GM18508 (cell line): ENCODE results near the gene MRPL36.

Experiments
- ATAC-seq: cut with Tn5 transposase; IDR thresholded peaks from one replicate; pipeline ENCODE4 v1.9.1; 2021; ENCODE audit warnings: moderate number of reproducible peaks; ENCODE audit not compliant: insufficient read depth, unreplicated experiment

MRPL36 gene

GRCh38 chr5:1833264-1834021, 33.8 kb upstream of the MRPL36 start:
- ATAC-seq: no peak

- no peak for ATAC-seq
Measured at GRCh38 chr5:1832511-1833250, 33.0 kb upstream of the MRPL36 start.

DNA sequence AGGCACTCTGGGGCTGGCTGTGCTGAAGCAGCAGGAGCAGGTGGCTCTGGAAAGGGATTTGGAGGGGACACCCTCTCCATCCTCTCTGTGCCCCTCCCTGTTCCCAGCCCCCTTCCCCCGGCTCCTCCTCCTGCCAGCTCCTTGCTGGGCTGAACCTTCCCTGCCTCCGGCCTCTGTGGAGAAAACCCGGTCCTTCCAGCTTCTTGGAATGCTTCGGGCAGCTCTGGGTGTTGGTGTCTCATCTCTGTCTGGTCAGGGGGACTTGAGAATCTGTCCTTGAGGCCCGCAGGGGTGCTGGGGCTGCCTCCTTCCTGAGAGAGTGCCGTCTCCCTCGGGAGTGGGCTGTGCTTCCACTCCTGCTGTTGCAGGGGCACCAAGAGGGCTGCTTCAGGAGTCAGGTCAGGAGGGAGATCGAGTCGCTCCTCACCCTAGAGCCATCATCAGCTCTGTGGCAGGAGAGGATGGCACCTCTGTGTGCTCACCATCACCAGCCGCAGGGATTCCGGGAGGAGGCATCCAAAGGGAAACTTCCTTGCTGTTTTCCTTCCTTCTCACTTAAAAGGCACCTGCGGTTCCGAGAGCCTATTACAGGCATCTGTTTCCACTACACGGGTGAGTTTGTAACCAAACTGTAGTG, 32.2 kb upstream of the MRPL36 start:
- no peak for ATAC-seq

GRCh38 chr5:1831257-1831656, 31.6 kb upstream of the MRPL36 start:
- ATAC-seq: no peak

DNA sequence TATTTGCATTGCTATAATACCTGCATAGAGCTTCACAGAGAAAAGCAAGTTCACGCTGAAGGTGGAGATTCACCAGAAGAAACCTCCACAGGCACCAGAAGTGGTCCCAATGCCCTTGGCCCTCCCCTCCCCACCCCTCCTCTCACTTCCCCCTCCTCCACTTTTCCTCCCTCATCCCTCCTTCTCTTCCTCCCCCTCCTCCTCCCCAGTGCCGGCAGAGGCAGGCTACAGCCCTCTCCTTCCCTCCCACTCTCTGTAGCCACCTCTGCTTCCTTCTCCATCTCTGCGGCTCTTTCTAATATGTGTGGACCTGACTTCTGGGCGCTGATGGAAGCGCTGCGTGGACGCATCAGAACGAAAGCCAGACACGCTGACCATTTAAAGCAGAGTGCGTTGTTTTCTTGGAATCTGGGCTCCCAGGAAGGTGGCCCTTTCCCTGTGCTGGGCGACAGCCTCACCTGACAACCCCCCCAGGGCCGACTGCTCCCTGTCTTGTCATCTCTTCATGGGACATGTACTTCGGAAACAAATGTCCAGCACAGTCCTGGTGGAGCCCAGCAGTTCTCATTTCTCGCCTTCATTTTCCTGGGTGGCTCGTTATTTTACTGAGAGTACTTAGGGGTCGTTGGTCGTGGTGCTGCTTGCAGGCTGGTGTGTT, 31.1 kb upstream of the MRPL36 start:
- no peak for ATAC-seq

- ATAC-seq: no peak
Measured at GRCh38 chr5:1827886-1828397, 28.3 kb upstream of the MRPL36 start.

GRCh38 chr5:1827025-1827885, 27.6 kb upstream of the MRPL36 start:
- no peak for ATAC-seq

GRCh38 chr5:1826235-1826980, 26.8 kb upstream of the MRPL36 start:
- ATAC-seq: no peak

DNA sequence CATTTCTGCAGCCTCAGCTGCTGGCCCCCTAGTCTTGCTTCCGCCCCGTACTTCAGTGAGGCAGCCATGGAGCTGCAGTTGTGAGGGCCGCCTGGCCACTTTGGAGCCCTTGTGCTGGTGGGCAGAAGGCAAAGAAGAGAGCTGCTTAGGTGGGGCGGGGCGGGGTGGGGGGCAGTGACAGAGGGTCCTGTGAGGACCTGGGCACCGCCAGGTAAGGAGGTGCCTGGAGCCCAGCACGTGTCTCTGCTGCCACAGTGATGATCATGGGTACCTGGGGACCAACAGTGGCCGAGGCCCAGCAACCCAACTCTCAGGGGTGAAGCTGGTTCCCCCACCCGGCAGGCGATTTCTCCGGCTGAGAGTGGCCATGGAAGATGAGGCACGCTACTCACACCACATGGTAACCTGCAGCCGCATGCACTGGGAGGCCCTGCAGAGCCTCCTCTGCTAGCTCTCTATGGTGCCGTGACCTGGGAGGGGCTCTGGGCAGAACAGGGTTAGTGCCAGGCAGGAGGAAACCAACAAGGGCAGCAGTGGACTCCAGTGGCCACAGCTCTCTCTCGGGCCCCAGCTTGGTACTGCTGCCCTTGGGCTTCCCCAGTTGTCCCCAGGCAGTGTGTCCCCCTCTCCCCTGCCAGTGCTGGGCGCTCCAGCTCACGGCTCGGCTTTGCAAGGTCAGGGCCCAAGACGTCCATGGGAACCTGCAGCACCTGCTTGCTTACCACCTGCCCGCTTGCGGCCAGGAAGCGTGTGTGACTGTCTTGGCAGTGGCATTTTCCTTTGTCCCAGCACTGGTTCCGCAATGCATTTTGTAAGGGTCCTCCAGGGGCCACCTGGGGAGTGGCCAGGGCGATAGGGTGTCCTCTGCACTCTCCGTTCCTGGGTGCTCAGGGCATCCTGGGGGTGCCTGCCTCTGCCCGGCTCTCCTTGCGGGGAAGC, 25.5 kb upstream of the MRPL36 start:
- ATAC-seq: no peak

GRCh38 chr5:1824109-1824821, 24.6 kb upstream of the MRPL36 start:
- no peak for ATAC-seq

DNA sequence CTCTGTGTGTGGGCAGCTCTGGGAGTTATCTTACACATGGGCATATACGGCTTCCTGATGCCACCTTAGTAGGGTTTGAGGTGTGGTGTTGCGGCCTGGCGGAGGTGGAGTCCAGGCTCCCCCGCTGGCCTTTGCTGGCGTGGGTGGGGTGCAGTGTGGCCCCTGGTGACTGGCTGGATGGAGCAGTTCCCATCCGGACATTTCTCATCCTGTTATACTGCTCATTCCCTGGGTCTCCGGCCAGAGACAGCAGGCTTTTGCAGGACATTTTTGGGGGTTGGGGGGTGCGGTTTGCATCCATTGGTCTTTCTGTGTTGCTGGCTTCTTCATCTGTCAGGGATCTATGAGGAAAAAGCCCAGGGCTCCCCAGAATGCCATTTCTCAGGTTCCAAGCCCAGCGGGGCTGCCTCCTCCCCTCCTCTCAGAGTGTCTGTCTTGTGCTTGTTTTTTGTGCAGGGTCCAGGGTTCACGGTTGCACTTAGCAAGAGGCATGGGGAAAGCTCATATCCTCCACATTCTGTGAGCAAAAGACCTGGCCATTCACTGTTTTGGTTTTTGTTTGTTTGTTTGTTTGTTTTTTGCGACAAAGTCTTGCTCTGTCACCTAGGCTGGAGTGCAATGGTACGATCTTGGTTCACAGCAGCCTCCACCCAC, 23.9 kb upstream of the MRPL36 start:
- ATAC-seq: no peak

GRCh38 chr5:1821862-1822261, 22.2 kb upstream of the MRPL36 start:
- ATAC-seq: no peak

DNA sequence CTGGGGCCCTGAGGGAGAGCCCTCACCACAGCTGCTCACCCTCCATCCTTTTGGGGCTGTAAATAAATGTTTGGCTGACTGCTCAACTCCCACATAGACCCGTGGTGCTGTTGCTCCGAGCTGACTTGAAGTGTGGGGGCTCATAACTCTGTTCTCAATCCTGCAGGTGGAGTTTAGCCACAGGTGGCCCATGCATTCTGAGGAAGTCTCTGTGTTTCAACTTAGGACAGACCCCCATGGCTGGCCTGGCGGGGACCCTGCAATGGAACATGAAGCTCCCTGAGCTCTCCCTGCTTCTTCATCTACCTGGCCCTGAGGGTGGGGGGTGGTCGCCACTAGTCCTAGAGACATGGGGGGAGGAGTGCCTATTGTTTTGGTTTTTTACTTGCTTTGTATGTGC, 21.3 kb upstream of the MRPL36 start:
- ATAC-seq: no peak

DNA sequence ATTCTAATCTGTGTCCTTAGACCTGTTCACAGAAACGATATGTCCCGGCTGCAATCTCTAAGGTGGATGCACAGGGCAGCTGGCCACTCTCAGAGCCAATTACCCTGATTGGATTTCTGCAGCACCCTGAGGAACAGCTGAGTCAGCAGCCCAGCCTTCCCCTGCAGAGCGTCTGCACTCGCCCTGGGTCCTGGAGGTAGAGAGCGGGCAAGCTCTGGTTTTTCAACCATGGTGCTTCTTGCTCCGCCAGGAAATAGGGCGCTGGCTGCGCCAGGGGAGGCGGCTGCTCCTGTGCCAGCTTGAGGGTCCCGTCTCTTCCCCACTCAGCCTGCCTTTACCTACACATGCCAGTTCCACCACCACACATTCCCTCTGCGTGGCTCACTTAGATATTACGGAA, 20.7 kb upstream of the MRPL36 start:
- ATAC-seq: no peak

GRCh38 chr5:1819458-1819857, 19.8 kb upstream of the MRPL36 start:
- ATAC-seq: no peak

DNA sequence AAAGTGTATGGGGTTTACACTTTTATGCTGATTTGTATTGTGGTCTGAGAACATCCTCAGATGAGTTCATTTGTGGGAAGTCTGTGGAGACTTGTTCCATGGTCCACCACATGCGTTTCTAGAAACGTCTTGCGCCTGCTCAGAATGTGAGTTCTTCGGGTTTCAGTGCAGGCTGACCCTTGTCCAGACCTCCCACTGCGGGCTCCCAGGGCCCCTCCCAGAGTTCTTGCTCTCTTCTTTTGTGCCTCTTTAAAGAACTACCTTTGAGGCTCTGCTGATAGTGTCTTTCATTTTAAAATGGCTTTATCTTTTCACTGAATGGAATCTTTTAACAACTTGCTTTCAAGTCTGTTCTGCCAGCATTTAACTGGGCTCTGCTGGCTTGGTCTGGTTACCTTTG, 19.1 kb upstream of the MRPL36 start:
- no peak for ATAC-seq
